Sciatic nerve (tissue), 2 donors: ENCODE data around the gene DNER. TPM values are rescaled to one million over a fixed set of nuclear protein-coding genes. Genes with fewer than 3 reads are reported as not detected.
A peak's percentile ranks its signal among the peaks of the same experiment; 100 is the strongest.

ENCODE experiments used
- ATAC-seq: fragments of 200-7000 bp; cut with Tn5 transposase; one replicate; pipeline ENCODE4 v1.9.1; 2020; ENCODE audit warnings: mild to moderate bottlenecking, moderate library complexity
- DNase-seq: peaks from one replicate; pipeline ENCODE4 v3.0.0-alpha.2; 2020; ENCODE audit warnings: low spot score
- intact Hi-C: fragments of 100-400 bp; cut with DNase I; formaldehyde crosslinking; loops from one replicate; pipeline ENCODE4 v1.14.2; 2022
- total RNA-seq: library from RNA; stranded (reverse); fragmentation: NEBNext Ultra II Directional; extraction: Animal tissue kit (Norgen Biotek cat#: 25700); gene quantifications from one replicate; pipeline ENCODE4 v1.2.1, GENCODE V29; 2021
- donor health status: DM: no; HTN: no; CAD: no.
- donor health status: DM: no; HTN: no; CAD: no.

DNER gene
- total RNA-seq, 1 donor from 2014 or later = 0.71 TPM

DNA sequence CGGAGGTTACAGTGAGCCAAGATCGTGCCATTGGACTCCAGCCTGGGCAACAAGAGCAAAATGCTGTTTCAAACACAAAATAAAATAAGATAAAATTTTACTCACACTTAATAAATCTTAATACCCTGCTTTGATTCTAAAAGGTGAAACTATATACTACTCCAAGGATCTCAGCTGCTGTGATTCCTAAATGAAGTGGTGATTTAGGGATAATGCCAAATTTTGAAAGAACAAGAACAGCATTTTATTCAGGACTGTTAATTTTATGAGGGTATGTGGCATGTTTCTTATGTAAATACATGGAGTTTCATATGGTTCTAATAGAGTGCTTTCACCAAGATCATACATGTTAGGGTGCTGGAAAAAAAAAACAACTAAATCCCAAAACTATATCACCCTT, 243.6 kb downstream of the DNER start:
- no peak for DNase-seq
- no peak for ATAC-seq

GRCh38 chr2:229467783-229468182, 246.6 kb downstream of the DNER start:
- no peak for DNase-seq
- ATAC-seq = no peak

More for the DNA sequence above, 243.6 kb downstream of the DNER start:
- intact Hi-C loops = no loop called here

DNA sequence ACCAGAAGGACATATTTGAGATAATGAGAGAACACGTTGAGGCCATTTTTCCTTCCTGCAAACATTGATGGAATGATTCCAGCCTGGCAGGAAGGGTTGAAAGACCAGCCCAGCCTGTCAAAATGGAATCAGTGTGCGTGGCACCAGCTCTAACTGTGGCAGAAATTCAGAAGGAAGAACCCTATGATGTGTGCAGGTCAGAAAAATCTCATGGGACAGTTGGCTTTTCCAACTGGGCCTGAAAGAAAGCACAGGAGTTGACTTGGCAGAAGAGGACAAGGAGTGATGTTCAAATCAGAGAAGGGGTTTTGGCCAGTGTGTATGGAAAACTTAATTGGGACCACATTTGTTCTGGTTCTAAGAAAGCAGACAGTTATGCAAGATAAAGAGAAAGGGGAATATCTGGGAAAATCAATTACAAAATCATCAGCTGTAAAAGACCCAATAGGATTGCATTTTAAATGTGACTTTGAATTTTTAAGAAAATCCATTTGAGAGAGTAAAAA, 250.5 kb downstream of the DNER start:
- ATAC-seq (peak; percentile 94), DNase-seq (no peak)
- intact Hi-C loops = no loop called here

More at GRCh38 chr2:229467783-229468182, 246.6 kb downstream of the DNER start:
- intact Hi-C loops = no loop called here

GRCh38 chr2:229462112-229462511, 252.2 kb downstream of the DNER start:
- ATAC-seq (no peak), DNase-seq (no peak)
- intact Hi-C loops = no loop called here

GRCh38 chr2:229456091-229456490, 258.3 kb downstream of the DNER start:
- ATAC-seq (no peak), DNase-seq (no peak)
- intact Hi-C loops = no loop called here

- ATAC-seq = no peak
- intact Hi-C loops = no loop called here
- no peak for DNase-seq
These were observed 259.3 kb downstream of the DNER start for GRCh38 chr2:229454934-229455631.

DNA sequence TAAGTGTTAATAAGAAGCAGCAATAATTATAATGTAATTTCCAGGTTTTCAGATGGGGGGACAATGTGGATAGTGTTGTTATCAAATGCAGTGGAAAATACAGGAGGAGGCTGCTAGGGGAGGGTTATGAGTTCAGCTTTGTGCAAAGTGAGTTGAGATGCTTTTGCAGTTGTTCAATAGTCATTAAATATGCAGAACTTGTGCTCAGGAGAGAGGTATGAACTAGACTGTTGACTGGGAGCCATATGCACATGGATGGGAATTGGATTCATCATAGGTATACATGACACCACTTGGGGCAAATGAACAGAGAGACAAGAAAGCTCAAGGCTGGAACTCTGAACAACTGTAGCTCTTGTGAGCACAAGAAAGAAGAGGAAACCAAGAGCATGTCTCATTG, 261.1 kb downstream of the DNER start:
- ATAC-seq = no peak
- intact Hi-C loops = no loop called here
- DNase-seq = no peak

DNA sequence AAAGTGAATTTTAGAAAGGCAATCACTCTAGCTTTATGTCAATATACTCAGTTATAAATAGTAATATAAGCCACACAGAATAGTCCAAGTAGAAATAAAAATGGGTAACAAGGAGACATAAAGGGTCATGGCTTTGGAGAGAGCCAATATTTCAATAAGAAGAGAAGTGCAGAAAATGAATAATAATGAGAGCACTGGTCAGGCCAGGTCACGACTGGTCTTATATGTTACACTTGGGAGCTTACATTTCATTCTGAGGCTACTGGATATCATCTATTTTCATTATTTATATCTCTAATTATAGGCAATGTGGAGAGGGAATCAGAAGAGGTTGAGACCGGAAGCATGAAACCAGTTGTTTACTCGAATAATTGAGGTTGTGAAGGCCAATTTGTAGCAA, 262.5 kb downstream of the DNER start:
- intact Hi-C loops = no loop called here
- no peak for DNase-seq
- ATAC-seq = no peak

GRCh38 chr2:229447227-229447626, 267.1 kb downstream of the DNER start:
- no peak for ATAC-seq
- intact Hi-C loops = no loop called here

GRCh38 chr2:229446350-229446749, 268.0 kb downstream of the DNER start:
- intact Hi-C loops = no loop called here
- DNase-seq (no peak), ATAC-seq (no peak)

More at GRCh38 chr2:229447227-229447626, 267.1 kb downstream of the DNER start:
- DNase-seq = no peak

DNA sequence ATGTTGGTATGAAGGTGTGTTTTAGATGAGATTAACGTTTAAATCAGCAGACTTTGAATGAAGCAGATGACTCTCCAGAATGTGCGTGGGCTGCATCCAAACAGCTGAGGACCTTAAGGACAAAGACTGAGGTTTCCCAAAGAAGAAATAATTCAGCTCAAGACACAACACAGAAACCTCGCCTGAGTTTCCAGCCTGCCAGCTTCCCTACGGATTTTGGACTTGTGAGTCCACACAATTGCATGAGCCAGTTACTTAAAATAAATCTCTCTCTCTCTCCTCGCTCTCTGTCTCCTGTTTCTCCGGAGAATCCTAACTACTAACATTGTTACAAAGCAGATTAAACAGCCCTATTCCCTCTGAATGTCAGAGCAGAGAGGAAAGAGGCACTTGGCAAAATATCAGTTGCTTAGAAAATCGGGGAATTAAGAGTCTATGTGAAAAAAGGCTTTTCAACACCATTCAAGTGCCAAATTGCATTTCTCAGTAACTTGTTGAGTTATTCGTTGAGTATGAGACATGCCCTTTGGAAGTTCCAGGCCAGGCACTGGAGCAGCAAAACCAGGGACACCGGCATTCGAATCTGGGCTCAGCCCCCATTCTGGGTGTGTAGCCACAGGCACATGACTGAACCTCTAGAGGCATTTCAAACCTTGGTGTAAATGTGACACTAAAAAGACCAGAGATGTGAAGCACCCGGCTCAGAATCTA, 268.7 kb downstream of the DNER start:
- peak; percentile 73 for ATAC-seq
- peak; percentile 69 for DNase-seq
- intact Hi-C loops = no loop called here

GRCh38 chr2:229445019-229445418, 269.3 kb downstream of the DNER start:
- peak; percentile 75 for DNase-seq
- intact Hi-C loops = no loop called here
- ATAC-seq = peak; percentile 97

- intact Hi-C loops = no loop called here
- ATAC-seq = no peak
- DNase-seq = no peak
These were observed 270.6 kb downstream of the DNER start for GRCh38 chr2:229443546-229444268.

DNA sequence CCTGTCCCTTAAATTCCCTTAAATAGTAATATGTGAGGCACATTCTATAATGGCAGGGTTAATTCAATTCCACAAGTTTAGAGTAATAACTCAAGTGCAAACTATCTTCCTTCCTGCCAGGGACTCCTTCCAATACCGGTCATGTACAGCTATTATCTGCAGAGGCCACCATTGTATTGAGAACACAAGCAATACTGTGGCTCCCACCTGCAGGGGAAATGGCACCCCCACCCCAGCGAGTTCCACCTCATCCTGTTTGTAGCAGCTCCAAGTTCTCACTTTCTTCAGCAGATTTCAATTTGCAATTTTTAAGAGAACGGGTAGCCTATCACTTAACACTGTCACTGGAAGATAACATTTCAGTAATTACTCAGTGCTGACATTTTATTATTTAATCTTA, 271.2 kb downstream of the DNER start:
- intact Hi-C loops = no loop called here
- DNase-seq (no peak), ATAC-seq (no peak)

- ATAC-seq (no peak), DNase-seq (no peak)
- intact Hi-C loops = no loop called here
These were observed 275.8 kb downstream of the DNER start for GRCh38 chr2:229438430-229439159.

- DNase-seq = no peak
- ATAC-seq = no peak
- intact Hi-C loops = no loop called here
These were observed 276.9 kb downstream of the DNER start for GRCh38 chr2:229437467-229437866.

GRCh38 chr2:229434187-229434586, 280.2 kb downstream of the DNER start:
- intact Hi-C loops = no loop called here

DNA sequence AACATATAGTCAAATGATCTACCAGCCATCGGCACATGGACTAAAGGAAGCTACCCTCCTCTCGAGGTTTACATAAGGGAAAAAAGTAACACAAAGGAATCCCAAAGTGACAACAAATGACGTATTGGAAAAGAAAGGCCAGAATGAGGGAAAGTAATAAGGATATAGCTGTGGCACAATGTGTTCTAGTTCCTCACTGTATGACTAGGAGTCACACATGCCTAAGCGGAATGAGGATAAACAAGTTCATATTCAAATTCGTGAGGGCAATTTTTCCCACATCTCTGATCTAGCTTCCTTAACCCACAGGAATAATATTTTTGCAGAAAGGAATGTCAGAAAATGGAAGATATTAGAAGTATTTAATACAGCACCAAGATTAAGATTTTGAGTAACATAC, 281.0 kb downstream of the DNER start:
- no peak for ATAC-seq
- no peak for DNase-seq
- intact Hi-C loops = no loop called here

More at GRCh38 chr2:229434187-229434586, 280.2 kb downstream of the DNER start:
- DNase-seq (no peak), ATAC-seq (peak; percentile 30)

DNA sequence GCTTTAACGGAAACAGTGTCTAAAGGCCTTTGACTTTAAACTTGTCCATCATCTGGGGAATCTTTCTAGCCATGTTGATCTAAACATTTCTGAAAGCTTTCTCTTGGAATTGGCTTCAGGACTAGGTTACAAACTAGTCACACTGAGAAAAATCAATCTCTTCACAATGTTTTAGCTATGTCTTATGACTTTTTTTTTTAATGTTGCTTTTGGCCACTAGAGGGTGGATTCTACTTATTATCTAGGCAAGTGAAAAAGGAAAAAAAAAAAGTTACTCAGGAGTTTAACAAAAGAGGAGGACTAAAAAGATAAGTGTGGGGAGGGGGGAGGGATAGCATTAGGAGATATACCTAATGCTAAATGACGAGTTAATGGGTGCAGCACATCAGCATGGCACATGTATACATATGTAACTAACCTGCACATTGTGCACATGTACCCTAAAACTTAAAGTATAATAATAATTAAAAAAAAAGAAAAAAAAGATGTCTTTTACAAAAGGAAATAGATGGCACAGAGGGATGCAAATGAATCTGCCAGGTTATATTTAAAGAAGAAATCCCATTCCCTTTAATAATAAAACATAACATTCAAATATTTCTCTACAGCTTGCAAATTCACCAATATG, 282.9 kb downstream of the DNER start:
- intact Hi-C loops = no loop called here
- ATAC-seq = peak; percentile 66
- no peak for DNase-seq
